ENCODE measurements around the gene MARCHF10. TPM values are rescaled to one million over a fixed set of nuclear protein-coding genes. Genes with fewer than 3 reads are reported as not detected.
"Not testable (repeated sequence)": the region's sequence is repeated elsewhere in the genome, so short reads cannot be mapped to it uniquely, and the experiment has no call there.

Gene MARCHF10
- total RNA-seq, 1 donor from 2014 or later: not detected

DNA sequence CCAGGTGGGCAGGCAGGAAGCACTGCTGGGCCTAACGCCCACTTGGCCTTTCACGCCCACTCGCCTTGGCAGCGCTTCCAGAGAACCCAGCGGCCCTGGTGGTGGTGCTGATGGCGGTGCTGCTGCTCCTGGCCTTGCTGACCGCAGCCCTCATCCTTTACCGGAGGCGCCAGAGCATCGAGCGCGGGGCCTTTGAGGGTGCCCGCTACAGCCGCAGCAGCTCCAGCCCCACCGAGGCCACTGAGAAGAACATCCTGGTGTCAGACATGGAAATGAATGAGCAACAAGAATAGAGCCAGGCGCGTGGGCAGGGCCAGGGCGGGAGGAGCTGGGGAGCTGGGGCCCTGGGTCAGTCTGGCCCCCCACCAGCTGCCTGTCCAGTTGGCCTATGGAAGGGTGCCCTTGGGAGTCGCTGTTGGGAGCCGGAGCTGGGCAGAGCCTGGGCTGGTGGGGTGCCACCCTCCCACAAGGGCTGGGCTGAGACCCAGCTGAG lies 115.9 kb downstream of the MARCHF10 start:
- H3K4me3 Mint-ChIP-seq: no peak overlapping the region
- no peaks in the 10 kb centered on the region for H3K9me3 Mint-ChIP-seq
- no peaks in the 10 kb centered on the region for H3K36me3 Mint-ChIP-seq
- TF ChIP-seq, protein P1, sequence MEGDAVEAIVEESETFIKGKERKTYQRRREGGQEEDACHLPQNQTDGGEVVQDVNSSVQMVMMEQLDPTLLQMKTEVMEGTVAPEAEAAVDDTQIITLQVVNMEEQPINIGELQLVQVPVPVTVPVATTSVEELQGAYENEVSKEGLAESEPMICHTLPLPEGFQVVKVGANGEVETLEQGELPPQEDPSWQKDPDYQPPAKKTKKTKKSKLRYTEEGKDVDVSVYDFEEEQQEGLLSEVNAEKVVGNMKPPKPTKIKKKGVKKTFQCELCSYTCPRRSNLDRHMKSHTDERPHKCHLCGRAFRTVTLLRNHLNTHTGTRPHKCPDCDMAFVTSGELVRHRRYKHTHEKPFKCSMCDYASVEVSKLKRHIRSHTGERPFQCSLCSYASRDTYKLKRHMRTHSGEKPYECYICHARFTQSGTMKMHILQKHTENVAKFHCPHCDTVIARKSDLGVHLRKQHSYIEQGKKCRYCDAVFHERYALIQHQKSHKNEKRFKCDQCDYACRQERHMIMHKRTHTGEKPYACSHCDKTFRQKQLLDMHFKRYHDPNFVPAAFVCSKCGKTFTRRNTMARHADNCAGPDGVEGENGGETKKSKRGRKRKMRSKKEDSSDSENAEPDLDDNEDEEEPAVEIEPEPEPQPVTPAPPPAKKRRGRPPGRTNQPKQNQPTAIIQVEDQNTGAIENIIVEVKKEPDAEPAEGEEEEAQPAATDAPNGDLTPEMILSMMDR (conservative IDR thresholded peaks at IDR 0.05): no peak
- no peak overlapping the region for H3K27ac Mint-ChIP-seq
- peaks cover 14% of the 10 kb centered on the region for H3K4me1 Mint-ChIP-seq (ENCODE audit: unreplicated experiment)
- DNase-seq (ENCODE audit: extremely low spot score, unreplicated experiment): no peak
- no peaks in the 10 kb centered on the region for H3K27me3 Mint-ChIP-seq

DNA sequence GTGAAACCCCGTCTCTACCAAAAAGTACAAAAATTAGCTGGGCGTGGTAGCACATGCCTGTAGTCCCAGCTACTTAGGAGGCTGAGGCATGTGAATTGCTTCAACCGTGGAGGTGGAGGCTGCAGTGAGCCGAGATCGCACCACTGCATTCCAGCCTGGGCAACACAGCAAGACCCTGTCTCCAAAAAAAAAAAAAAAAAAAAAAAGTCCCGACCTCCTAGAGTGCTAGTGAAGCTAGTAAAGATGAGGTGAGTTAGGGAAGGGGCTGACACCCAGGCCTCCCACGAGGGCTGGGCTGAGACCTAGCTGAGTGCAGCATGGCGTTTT lies 116.6 kb downstream of the MARCHF10 start:
- H3K27me3 Mint-ChIP-seq; DNase-seq (ENCODE audit: extremely low spot score, unreplicated experiment); H3K9me3 Mint-ChIP-seq; H3K4me3 Mint-ChIP-seq; H3K27ac Mint-ChIP-seq; H3K36me3 Mint-ChIP-seq: not testable (repeated sequence)
- peaks cover 14% of the 10 kb centered on the region for H3K4me1 Mint-ChIP-seq (ENCODE audit: unreplicated experiment)

DNA sequence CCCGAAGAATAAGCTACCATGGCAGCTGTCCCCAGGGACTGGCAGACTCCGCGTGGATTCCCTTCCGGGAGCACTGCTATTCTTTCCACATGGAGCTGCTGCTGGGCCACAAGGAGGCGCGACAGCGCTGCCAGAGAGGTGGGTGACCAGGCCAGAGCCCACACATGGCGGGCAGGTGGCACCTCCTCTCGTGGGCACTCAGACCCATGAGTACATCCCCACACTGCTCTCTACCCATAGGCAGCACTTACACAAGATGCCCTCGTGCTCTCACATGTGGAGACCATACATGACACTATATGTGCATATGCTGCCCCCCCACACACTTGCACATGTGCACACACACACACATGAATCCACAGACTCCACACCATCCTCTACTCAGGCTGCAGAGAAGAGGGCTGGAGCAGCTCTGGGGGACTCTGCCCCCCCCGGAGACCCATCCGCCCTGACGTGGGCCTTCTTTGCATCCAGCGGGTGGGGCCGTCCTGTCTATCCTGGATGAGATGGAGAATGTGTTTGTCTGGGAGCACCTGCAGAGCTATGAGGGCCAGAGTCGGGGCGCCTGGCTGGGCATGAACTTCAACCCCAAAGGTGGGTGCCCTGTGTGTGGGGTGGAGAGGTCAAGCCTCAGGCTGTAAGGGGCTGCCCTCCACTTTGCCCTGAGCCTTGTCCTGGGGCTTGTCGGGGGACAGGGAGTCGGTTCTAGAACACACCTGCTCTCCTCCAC lies 117.8 kb downstream of the MARCHF10 start:
- Mint-ChIP-seq H3K4me3 (no peak overlapping the region), H3K4me1 (ENCODE audit: unreplicated experiment) (peaks cover 14% of the 10 kb centered on the region), H3K27ac (no peak overlapping the region), H3K9me3 (no peaks in the 10 kb centered on the region), H3K36me3 (peaks cover under 1% of the 10 kb centered on the region), H3K27me3 (no peaks in the 10 kb centered on the region)
- no peak for DNase-seq (ENCODE audit: extremely low spot score, unreplicated experiment)
- TF ChIP-seq, protein P1 (conservative IDR thresholded peaks at IDR 0.05): no peak

DNA sequence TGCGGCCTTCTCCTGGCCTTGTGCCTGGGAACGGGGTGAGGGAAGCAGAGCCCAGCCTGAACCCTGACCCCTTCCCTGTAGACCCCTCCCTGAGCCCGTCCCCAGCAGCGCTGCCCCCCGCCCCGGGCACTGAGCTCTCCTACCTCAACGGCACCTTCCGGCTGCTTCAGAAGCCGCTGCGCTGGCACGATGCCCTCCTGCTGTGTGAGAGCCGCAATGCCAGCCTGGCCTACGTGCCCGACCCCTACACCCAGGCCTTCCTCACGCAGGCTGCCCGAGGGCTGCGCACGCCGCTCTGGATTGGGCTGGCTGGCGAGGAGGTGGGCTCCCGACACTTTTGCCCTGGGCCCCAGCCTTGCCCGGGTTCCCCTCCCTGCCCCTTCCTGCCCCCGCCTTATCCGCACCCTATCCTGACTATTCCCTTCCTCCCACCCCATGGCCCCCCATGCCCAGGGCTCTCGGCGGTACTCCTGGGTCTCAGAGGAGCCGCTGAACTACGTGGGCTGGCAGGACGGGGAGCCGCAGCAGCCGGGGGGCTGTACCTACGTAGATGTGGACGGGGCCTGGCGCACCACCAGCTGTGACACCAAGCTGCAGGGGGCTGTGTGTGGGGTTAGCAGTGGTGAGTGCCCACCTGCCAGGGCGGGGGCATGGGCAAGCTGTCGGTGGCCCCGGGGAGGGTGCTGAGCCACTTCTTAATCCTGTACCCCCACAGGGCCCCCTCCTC lies 118.5 kb downstream of the MARCHF10 start:
- Mint-ChIP-seq H3K4me1 (ENCODE audit: unreplicated experiment) (peaks cover 13% of the 10 kb centered on the region), H3K27ac (no peak overlapping the region), H3K9me3 (no peaks in the 10 kb centered on the region), H3K36me3 (peaks cover 4% of the 10 kb centered on the region), H3K27me3 (no peaks in the 10 kb centered on the region), H3K4me3 (no peak overlapping the region)
- DNase-seq (ENCODE audit: extremely low spot score, unreplicated experiment): no peak
- TF ChIP-seq, protein P1 (conservative IDR thresholded peaks at IDR 0.05): no peak

DNA sequence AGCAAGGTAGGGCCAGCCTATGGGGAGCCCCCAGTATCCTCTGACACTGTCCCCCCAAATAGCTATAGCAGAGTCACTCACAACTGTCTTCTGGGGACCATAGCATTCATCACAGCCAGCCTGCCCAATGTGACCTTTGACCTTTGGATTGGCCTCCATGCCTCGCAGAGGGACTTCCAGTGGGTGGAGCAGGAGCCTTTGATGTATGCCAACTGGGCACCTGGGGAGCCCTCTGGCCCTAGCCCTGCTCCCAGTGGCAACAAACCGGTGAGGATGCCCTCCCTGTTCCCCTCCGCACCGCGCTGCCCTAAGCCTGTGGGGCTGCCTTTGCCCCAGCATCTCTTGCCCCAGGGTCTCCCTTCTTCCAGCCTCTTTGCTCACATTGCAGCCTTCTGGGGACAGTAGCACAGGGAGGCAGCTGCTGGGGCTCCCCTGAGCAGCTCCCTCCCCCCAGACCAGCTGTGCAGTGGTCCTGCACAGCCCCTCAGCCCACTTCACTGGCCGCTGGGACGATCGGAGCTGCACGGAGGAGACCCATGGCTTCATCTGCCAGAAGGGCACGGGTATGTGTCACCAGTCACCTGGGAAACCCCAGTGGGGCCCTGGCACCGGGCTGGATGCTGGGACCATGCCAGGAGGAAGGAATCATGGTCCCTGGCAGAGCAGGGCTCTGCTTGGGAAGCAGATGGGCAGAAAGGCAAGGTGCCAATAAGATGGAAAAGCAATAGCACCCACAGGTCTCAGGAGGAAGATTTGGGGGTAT lies 119.5 kb downstream of the MARCHF10 start:
- TF ChIP-seq, protein P1 (conservative IDR thresholded peaks at IDR 0.05): no peak
- DNase-seq (ENCODE audit: extremely low spot score, unreplicated experiment): no peak

More for the DNA sequence above, 119.5 kb downstream of the MARCHF10 start:
- Mint-ChIP-seq H3K9me3 (no peaks in the 10 kb centered on the region), H3K27me3 (no peaks in the 10 kb centered on the region), H3K4me1 (ENCODE audit: unreplicated experiment) (peaks cover 3% of the 10 kb centered on the region), H3K4me3 (no peak overlapping the region), H3K36me3 (peaks cover 4% of the 10 kb centered on the region), H3K27ac (no peak overlapping the region)

Measured in type B pancreatic cell (in vitro differentiated cells).